ENCODE data around the gene CDCA4.

- no peak for TF ChIP-seq EZH2 (IDR thresholded peaks at IDR 0.05; ENCODE audit: borderline replicate concordance, low read depth, low read length, severe bottlenecking)
- no peak for TF ChIP-seq CTCF (IDR thresholded peaks at IDR 0.05; ENCODE audit: borderline replicate concordance, extremely low read depth, low read length, poor library complexity, severe bottlenecking)
These were observed 35.0 kb downstream of the CDCA4 start, which contains the start of gene CLBA1 for GRCh38 chr14:104985675-104986486.
